Transverse colon (tissue), 3 donors: ENCODE data around the gene SAPCD2.

Experiments
- POLR2A ChIP-seq: fragments of 450-650 bp; IDR thresholded peaks from one replicate; pipeline ENCODE4 v1.6.1; 2016; ENCODE audit warnings: antibody characterized with exemption, mild to moderate bottlenecking, moderate library complexity
- POLR2AphosphoS5 ChIP-seq, 3 donors: sonication (generic); formaldehyde crosslinking; IDR thresholded peaks; one replicate each; pipeline ENCODE4 v1.6.1; 2016; ENCODE audit warnings: antibody characterized with exemption in 3 of 3

DNA sequence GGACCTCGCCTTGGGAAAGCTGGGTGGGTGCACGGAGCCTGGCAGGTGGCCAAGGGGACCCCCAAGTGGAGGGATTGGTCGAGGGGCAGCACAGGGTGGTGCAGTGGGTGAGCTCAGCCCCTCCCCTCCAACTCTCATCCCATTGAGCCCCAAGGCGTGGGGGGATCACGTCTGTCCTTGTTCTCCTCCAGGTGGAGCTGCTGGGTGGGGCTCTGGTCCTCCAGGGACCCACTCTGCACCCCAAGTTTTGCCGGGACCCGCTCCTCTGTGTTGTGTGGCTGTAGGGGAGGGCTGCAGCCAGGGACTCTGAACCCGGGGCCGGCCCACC, 34.9 kb downstream of the SAPCD2 start:
- TF ChIP-seq POLR2A (no peak), POLR2AphosphoS5 (IDR thresholded peaks at IDR 0.05) (no peak)
